GM18507 (cell line): ENCODE data around the gene UNK.
"Not testable (repeated sequence)": the region's sequence is repeated elsewhere in the genome, so short reads cannot be mapped to it uniquely, and the experiment has no call there.

Experiments used
- DNase-seq: peaks from one replicate; pipeline ENCODE4 v3.0.0; 2011; ENCODE audit warnings: low read depth; ENCODE audit not compliant: insufficient read length; ENCODE audit errors: extremely low spot score
- FAIRE-seq: peaks from 2 replicates; lab custom pipeline; 2011; peaks lifted over from hg19 to GRCh38; lab: Jason Lieb, UNC

The UNK gene

DNA sequence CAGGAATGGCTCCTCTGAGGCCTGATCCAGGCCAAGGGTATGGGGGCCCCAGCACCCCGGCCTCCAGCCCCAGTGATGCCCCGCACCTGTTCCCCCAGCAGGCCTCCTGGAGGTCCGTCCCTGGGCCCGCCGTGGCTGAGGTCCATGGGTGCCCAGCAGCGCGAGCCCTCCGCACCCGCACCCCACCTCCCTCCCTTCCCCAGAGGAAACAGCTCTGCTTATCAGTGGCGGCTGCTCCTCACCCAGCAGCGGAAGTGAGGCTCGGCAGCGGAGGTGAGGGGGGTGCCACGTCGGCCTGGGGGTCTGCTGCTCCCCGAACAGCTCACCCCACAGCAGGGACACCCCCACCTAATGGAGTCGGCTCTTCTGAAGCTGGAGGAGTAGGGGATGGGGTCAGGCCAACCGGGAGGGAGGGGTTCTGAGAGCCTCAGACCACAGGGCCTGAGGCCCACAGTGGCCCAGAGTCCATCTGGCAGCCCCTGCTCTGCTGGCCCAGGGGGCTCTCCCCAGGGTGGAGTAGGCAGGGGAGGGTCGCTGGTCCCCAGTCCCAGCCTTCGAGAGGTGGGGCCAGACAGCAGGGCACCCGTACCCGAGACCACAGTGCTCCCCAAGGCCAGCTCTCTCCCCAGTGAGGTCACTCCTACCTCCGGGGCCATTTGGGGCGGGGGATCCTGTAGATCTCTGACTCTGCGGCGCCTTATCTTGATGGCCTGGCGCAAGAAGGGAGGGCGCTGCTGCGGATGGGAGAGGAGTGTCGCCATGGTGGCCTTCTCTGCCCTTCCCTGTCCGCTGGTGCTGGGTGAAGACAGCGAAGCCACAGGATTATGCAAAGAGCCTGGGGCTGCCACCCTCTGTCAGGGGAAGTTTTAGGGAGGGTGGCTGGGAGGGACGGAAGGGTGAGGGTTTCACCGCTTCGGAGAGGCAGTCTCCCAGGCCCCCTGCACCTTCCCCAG lies 59.2 kb downstream of the UNK start, which contains the start of gene UNC13D:
Gene UNC13D, minus strand, starts transcription at position 828 of the 953 bp plus-strand sequence. Its CDS starts 67 bp downstream, at position 761.
- DNase-seq (no peak), FAIRE-seq (no peak)

DNA sequence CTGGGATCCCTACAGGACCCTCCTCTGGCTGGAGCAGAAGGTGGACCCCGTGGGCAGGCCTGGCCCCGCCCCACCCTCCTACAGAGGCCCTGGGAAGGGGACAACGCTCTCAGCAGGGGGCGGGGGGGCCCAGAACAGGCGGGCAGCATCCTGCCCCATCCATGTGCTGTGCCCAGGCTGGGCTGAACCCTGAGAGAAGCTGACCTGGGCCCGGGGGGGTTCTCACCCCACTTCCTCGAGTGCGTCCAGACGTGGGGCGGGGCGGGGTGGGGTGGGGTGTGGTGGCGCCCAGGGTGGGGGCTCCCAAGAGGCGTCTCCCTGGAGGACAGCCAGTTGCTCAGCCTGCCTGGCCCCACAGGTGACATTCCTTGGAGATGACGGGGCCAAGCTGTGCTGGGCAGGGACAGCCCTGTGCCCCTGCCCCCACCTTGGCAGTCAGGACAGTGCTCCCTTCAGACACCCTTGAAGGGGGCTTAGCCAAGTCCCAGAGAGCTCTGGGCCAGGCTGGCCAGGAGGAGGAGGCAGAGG lies 60.0 kb downstream of the UNK start:
- FAIRE-seq (no peak), DNase-seq (no peak)

DNA sequence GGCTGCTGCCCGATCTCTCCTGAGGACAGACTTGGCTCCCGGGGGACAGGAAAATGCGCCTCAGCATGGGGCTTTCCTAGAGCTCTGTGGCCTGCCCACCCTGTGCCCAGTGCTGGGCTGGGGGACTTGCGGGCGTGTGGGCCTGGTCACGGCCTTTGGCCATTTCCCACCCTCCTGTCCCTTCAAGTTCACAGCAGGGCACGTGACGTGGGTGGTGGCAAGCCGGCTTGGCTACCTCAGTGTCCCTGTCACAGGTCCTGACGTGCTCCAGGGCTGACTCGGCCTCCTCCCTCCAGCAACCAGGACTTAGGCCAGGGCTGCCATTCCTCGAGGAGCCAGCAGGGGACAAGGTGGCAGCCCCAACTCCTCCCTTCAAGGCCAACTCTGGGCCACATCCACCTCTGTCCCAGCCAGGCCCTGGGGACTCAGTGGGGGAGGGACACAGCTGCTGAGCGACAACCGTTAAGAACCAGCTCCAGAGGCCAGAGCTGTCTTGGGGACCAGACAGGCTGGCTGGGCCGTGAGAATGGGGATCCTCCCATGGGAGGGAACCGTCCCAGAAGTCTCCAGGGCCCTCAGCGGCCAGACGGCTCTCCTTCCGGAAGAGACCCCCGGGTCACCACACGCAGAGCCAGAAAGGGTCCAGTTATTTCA lies 60.6 kb downstream of the UNK start:
- peak; percentile 91 for FAIRE-seq
- DNase-seq: peak; percentile 89

DNA sequence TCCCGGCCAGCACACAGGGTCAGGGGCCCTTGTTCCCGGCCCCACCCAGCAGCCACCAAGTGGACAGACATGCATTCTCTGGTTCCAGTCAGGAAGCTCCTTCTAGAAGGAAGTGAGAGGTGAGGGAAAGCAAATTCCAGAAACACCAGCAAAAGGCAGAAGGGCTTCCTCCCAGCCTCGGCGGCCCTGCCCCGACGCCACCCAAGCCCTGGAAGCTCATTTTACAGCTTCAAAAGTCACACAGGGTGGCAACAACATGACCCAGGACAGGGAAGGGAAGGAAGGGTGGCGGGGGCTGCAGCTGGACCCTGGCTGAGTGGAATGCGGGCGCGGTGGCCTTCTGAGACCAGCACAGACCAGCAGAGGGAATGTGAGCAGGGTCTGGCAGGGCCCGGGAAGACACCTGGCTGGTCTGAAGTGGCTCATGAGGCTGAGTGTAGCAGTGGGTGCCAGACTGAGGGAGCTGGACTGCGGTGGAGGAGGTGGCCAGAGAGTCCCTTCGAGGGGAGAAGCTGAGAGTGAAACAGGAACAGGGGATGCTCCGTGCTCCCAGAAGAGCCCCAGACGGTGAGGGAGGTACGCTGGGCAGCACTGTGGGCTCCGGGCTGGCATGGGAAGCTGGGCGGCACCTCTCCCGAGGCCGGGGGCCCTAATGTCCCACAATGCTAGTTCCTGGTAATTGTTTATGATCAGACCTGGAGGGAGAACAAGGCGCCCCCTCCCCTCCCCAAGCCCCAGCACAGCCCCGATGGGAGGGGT lies 61.5 kb downstream of the UNK start:
- DNase-seq: no peak
- FAIRE-seq: no peak

DNA sequence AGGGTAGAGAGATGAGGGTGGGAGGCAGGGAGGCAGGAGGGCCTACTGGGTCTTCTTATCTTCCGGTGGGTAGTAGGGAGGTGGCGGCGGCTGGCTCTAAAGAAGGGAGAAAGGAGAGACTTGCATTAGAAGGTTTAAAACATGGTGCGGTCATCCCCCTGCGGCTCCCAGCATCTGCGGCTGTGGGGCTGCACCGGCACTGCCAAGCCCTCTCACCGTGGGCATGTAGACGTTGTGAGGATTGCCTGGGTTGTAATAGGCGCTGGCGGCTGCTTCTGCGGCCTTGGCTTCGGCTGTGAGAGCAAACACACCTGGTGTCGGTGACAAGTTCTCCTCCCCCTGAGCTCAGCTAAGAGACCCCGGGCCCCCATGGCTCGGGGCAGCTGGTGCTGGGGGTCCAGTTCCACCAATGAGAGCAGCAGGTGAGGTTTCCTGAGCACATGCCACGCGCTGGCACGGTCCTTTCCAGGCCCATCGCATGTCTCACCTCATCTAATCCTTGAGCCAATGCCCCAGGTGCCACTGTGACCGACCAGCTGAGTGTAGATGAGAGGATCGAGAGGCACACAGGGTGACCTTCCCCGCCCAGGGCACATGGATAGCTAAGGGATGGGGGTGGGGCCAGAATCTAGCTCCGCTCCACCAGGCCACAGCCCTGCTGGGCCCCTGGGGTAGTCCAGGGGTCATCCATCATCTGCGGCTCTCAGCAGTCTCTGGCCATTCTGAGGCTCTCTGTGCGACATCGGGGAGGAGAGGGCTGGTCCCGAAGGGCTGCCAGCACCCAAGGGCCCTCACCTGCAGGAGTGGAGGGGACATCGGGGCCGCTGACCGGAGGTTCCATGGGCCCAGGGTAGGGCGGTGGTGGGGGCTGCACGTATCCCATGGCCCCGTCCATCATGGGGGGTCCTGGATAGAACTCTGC lies 62.3 kb downstream of the UNK start:
- FAIRE-seq: no peak
- no peak for DNase-seq

DNA sequence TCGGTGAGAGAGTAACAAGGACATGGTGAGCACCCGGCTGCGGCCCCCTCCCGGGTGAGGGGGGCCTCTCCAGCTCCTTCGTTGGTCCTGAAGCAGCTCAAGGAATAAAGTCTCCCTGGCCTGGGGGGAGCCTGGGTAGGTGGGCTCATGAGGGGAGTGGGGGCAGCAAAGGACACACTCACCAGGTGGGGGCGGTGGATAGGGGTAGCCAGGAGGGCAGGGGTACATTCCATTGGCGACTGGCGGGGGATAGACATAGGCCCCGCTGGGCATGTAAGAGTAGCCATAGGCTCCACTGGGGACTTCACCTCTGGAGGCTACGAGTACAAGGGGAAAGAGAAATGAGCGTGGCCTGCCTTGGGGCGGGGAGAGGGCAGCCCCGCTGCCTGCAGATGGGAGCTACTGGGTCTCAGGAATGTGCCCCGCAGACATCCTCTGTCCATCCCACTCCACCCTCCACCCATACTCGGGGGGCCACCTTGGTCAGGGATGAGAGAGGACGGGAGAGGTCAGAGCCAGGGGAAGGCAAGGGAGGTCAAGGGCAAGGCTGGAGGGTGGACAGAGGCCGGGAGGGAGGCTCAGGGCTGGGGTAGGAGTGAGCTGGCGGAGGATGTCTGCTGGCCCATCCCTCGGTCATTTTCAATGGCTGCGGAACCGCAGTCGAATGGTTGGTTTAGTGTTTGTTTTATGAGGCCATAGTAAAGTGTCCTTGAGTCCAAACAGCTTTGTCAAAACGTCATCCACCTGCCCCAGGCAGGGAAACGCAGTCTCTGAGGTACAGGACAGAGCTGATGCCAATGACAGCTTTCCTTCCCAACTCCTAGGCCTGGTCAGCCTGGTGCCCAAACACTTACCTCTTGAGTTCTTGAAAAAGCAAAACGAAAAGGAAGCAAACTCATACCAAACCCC lies 63.3 kb downstream of the UNK start:
- FAIRE-seq: no peak

DNA sequence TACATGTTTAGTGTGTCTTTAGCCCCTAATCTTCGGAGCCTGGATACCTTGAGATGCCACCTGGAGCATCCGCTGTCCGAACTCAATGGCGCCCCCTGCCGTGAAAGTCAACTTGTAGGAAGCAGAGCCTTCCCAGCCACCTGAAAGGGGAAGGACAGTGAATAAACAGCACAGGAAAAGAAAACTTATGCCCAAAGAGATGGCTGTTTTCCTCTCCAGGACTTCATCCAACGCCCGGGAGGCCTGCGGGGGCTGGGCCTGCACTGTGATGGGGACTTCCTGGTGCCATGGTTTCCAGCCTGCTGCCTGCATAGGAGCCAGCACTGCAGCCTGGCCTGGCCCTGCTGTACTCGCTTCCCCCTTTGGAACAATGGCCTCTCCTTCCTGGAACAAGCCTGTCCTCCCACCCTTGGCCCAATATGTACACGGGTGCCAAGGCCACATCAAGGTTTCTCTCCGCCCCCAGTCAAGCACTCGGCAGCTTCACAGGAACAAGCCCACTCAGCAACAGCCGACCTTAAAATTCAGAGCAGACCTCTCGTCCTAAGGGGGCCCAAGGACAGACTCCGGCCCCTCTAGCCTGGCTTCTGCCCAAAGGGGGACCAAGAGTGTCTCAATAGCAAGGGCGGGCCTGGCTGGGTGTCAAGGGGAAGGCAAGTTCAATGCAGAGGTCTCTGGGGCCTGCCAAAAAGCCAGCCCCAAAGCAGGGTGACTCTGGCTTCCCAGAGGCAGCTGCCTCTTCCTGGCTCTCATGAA lies 64.1 kb downstream of the UNK start:
- DNase-seq: no peak
- peak; percentile 69 for FAIRE-seq

More for the DNA sequence above, 63.3 kb downstream of the UNK start:
- no peak for DNase-seq

DNA sequence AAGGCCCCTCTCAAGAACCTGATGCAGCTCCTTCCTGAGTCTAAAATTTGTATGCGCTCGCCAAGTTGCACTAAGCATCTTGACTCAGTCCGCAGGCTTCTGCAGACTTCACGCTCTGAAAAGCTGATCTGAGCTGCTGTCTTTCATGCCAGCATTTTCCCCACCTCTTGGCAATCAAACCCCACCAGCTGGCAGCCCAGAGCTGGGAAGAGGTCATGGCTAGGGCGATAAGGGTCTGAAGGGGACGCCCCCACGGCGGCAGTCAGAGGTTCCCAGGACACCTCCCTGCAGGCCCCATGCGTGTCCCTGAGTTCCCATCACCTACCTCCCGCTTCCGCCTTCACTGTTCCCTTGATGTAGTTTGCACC lies 64.7 kb downstream of the UNK start:
- DNase-seq (no peak), FAIRE-seq (no peak)

DNA sequence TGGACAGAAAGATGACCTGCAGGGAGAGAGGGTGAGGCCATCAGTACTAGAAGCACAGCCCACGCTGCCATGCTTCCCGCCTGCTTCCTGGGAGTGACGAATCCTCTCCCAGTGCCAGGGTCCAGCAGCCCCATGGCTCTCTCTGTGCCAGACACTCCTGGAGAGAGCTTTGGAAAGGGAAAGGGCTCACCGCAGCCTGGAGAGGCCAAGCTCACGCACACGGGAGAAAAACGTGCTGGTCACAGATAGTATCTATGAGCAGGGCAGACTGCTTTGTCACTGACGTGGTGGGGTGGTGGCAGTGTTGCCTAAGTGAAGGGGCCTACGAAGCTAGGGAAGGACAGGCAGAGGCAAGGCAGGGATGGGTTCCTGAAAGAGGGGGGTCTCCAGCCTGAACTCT lies 65.1 kb downstream of the UNK start:
- FAIRE-seq: no peak
- no peak for DNase-seq

DNA sequence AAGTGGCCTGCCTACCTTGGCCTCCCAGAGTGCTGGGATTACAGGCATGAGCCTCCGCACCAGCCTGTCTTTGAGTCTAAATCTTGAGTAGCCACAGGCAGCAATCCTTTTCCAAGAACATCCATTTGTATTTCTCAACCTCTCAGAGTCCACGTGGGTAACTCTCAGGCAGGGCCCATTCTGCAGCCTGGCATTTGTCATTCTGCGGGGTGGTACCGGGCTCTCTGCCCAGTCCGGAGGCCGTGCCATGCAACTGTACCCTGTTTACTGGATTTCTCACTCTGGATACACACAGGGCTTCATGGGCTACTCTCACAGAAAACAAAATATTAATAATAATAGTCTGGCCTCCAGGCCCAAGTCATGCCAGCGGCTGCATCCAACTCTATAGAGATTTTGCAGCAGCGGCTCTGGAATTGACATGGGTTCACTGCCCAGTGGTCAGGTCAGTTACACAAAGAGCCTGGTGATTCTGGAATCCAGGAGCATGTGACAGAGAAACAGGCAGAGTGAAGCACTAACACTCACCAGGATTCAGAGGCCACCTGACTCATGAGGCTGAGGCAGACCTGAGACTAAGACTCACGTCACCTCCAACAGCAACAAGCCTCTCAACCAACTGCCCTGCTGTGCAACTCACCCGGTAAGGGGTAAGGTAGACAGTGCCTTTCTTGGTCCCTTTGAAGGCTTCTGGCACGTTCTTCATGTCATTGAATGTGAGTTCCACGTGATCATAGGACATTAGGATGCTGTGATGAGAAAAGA lies 66.5 kb downstream of the UNK start:
- DNase-seq (no peak), FAIRE-seq (no peak)

DNA sequence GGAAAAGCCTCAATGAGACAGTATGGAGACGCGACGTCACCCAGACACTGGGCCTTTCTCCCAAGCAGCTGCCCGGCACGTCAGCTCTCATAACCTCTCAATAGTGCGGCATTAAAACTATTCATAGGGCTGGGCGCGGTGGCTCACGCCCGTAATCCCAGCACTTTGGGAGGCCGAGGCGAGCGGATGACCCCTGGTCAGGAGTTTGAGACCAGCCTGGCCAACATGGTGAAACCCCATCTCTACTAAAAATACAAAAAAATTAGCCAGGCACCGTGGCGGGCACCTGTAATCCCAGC lies 67.0 kb downstream of the UNK start:
- FAIRE-seq, DNase-seq: not testable (repeated sequence)

DNA sequence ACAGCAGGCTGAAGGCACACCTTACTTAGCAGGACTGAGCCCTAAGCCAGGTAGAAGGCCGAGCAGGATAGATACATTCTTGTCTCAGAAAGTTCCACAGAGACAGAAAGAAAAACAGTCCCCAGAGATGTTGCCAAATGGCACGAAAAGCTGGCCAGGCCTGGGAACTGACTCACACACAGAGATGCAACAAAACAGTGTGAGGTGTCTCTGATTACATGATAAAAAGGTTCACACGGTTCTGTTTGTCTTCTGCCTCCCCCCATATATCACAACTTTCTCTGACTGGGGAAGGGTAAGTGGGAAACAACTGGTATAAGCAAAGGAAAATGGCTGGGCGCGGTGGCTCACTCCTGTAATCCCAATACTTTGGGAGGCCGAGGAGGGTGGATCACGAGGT lies 68.8 kb downstream of the UNK start:
- FAIRE-seq: no peak
- DNase-seq: no peak

DNA sequence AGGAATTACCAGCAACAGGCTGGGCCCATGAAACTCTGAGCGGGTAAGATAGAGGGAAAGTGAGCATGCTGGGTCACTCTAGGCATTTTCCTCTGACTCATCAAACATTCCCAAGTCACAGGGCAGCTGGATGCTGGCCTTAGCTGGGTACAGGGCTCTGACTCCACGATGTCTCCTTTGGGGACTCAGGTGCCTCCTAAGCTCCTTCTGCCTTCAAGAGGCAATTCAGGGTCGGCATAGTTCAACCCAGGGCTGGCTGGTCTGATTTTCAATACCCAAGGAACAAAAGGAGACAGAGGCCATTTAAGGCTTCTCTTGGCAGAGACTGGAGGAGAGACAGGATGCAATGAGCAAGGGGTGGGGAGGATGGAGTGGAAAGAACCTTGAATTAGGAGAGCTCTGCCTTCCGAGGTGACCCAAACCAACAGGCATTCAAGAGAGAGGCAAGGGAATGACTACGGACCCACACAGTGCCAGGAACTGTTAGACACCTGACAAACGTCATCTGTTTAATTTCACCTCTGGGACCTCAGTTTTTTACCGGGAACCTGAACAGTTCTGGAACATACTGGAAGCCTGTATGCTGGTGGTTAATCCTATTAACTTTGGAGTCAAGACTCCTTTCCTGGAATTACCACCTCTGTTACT lies 69.6 kb downstream of the UNK start:
- DNase-seq (no peak), FAIRE-seq (no peak)

DNA sequence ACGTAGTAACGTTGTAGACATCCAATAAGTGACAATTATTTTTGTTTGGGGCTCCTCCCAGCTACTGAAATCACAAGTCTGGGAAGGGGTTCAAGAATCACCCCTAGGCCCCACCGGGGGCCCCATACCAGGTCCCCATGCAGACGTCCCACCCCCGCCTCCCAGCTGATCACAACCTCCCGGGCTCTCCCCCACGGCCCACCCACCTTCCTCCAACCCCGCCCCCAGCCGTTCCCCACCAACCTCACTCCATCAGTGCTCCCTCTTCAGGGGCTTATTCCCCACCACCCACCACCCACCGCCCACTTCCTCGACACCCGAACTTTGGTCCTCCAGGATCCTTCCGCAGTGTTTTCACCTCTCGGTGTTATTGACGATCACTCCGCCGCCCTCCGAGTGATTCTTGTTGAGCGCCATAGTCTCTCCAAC lies 70.3 kb downstream of the UNK start:
- DNase-seq (no peak), FAIRE-seq (no peak)

DNA sequence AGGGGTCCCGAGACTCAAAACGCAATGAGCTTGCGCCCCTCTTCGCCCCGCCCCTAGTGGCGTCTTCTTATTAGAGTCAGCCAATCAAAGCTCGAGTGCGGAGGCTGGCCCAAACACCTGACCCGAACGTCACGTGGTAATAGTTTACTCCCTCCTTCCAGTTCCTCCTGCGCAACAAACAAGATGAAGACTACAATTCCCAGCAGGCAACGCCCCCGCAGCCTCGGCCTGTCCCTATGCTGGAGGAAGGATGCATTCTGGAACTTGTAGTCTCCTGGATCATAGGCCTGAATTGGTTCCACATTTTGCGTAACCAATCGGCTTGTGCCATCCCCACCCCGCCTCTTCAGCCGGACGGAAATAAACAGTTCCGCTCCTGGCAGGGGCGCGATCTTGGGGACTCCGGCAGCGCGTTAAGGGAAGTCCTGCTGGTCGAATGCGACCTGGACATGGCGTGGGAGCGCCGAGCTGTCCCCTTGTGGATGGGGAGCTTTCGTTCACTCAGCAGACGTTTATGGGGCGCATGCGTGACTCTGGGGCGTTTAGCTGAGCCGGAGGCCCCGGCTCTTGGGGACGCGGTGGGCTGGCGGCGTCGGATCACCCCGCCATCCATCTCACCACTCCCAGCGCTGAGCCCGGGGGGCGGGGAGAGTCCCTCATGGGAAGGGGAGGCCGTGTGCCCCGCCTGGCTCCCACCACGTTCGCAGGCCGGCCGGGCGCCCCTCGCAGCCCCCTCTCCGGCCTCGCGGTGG lies 70.9 kb downstream of the UNK start, which contains the start of gene WBP2:
Gene WBP2, minus strand, starts transcription at position 26 of the 752 bp plus-strand sequence. CDS start 38 bp downstream, outside the sequence.
- DNase-seq: peak; percentile 90
- FAIRE-seq: peak; percentile 99
